HS-27A (cell line): Measurements from ENCODE around the gene ALK.
"Not testable (repeated sequence)": the region's sequence is repeated elsewhere in the genome, so short reads cannot be mapped to it uniquely, and the experiment has no call there.

Source experiments
- DNase-seq: peaks from one replicate; pipeline ENCODE4 v3.0.0-alpha.2; 2012; ENCODE audit warnings: low read depth, missing footprints

ALK gene

GRCh38 chr2:29246383-29247300 is 674.7 kb downstream of the ALK start:
- no peak for DNase-seq

GRCh38 chr2:29245742-29246382 is 675.5 kb downstream of the ALK start:
- no peak for DNase-seq

- DNase-seq, result not testable (repeated sequence)
Observed at GRCh38 chr2:29245035-29245741, 676.2 kb downstream of the ALK start.

- no peak for DNase-seq
Observed at GRCh38 chr2:29242621-29243375, 678.6 kb downstream of the ALK start.

GRCh38 chr2:29241955-29242565 is 679.3 kb downstream of the ALK start:
- no peak for DNase-seq

- no peak for DNase-seq
Observed at GRCh38 chr2:29241341-29241740, 680.0 kb downstream of the ALK start.

- DNase-seq, result no peak
Observed at GRCh38 chr2:29240601-29241000, 680.8 kb downstream of the ALK start.

- no peak for DNase-seq
Observed at GRCh38 chr2:29239209-29239960, 682.0 kb downstream of the ALK start.

GRCh38 chr2:29238497-29238896 is 682.9 kb downstream of the ALK start:
- DNase-seq, result no peak

GRCh38 chr2:29236074-29236473 is 685.3 kb downstream of the ALK start:
- DNase-seq, result no peak

- no peak for DNase-seq
Observed at GRCh38 chr2:29235411-29235810, 686.0 kb downstream of the ALK start.

- no peak for DNase-seq
Observed at GRCh38 chr2:29233428-29233827, 688.0 kb downstream of the ALK start.

- no peak for DNase-seq
Observed at GRCh38 chr2:29232041-29232440, 689.3 kb downstream of the ALK start.

GRCh38 chr2:29229640-29230039 is 691.7 kb downstream of the ALK start:
- DNase-seq, result no peak

- no peak for DNase-seq
Observed at GRCh38 chr2:29228947-29229346, 692.4 kb downstream of the ALK start.

GRCh38 chr2:29227935-29228675 is 693.3 kb downstream of the ALK start:
- no peak for DNase-seq

GRCh38 chr2:29226808-29227207 is 694.6 kb downstream of the ALK start:
- no peak for DNase-seq

- no peak for DNase-seq
Observed at GRCh38 chr2:29226375-29226774, 695.0 kb downstream of the ALK start.

- no peak for DNase-seq
Observed at GRCh38 chr2:29225814-29226213, 695.6 kb downstream of the ALK start.
